ENCODE data around the gene UQCRFS1. TPM values are rescaled to one million over a fixed set of nuclear protein-coding genes. Genes with fewer than 3 reads are reported as not detected.
"Not testable (repeated sequence)": the region's sequence is repeated elsewhere in the genome, so short reads cannot be mapped to it uniquely, and the experiment has no call there.

Gene UQCRFS1
- total and polyA plus RNA-seq, 2 donors (not counting 1 experiment from before 2014, with no cell fraction given) = 15.2 to 23.4 TPM

DNA sequence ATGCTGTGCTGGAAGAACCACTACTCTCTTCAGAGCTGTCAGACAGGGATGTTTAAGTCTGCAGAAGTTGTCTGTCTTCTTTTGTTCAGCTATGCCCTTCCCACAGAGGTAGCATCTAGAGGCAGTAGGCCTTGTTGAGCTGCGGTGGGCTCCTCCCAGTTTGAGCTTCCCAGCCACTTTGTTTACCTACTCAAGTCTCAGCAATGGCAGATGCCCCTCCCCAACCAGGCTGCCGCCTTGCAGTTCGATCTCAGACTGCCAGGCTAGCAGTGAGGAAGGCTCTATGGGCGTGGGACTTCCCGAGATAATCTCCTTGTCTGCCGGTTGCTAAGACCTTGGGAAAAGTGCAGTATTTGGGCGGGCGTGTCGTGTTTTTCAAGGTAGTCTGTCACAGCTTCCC lies 42.1 kb upstream of the UQCRFS1 start:
- Mint-ChIP-seq H3K4me3 (no peak overlapping the region), H3K4me1 (peaks cover 3% of the 10 kb centered on the region), H3K9me3 (ENCODE audit: insufficient read depth) (peaks cover 2% of the 10 kb centered on the region), H3K27me3 (peaks cover 21% of the 10 kb centered on the region), H3K27ac (no peak overlapping the region)
- TF ChIP-seq, protein P1, sequence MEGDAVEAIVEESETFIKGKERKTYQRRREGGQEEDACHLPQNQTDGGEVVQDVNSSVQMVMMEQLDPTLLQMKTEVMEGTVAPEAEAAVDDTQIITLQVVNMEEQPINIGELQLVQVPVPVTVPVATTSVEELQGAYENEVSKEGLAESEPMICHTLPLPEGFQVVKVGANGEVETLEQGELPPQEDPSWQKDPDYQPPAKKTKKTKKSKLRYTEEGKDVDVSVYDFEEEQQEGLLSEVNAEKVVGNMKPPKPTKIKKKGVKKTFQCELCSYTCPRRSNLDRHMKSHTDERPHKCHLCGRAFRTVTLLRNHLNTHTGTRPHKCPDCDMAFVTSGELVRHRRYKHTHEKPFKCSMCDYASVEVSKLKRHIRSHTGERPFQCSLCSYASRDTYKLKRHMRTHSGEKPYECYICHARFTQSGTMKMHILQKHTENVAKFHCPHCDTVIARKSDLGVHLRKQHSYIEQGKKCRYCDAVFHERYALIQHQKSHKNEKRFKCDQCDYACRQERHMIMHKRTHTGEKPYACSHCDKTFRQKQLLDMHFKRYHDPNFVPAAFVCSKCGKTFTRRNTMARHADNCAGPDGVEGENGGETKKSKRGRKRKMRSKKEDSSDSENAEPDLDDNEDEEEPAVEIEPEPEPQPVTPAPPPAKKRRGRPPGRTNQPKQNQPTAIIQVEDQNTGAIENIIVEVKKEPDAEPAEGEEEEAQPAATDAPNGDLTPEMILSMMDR (IDR thresholded peaks at IDR 0.05) = no peak
- no peak for TF ChIP-seq EZH2 (IDR thresholded peaks at IDR 0.05; ENCODE audit: borderline replicate concordance, insufficient read depth, low read depth, low read length, poor library complexity, severe bottlenecking)
- no peaks in the 10 kb centered on the region for H4K20me1 ChIP-seq (ENCODE audit: control insufficient read depth, insufficient read depth, low read length, poor library complexity, severe bottlenecking)
- no peaks in the 10 kb centered on the region for H3K79me2 ChIP-seq (ENCODE audit: control insufficient read depth, insufficient read depth, low read length)
- H3K27ac ChIP-seq (ENCODE audit: low read length in 2 of 2) = no peak overlapping the region
- no peak for DNase-seq
- H3K4me3 ChIP-seq (ENCODE audit: control extremely low read depth in 1 of 5, extremely low read depth in 1 of 5, insufficient read depth in 1 of 5, low read depth in 2 of 5, low read length in 4 of 5) = no peak overlapping the region
- 92% methylated on average over 9 of the region's 9 CpGs for WGBS (ENCODE audit: insufficient coverage)
- ChIA-PET POLR2A (no interaction called here), CTCF (interaction anchor here (1.8 kb wide), 1 partner anchor 10 kb away, joined by 3 read pairs; no protein-coding TSS in a partner anchor)
- H3K36me3 ChIP-seq (replicated peaks in 1 of 2; ENCODE audit: control extremely low read depth in 1 of 2, control insufficient read depth in 1 of 2, extremely low read depth in 1 of 2, insufficient read depth in 2 of 2, low read length in 1 of 2) = no peaks in the 10 kb centered on the region
- H3K4me1 ChIP-seq (ENCODE audit: control insufficient read depth in 2 of 2, insufficient read depth in 2 of 2, low read length in 2 of 2) = no peaks in the 10 kb centered on the region
- H3K9me3 ChIP-seq (ENCODE audit: control extremely low read depth in 1 of 3, control insufficient read depth in 2 of 3, insufficient read depth in 1 of 3, low read length in 2 of 3) = no peaks in the 10 kb centered on the region
- ATAC-seq (ENCODE audit: low read depth) = no peak
- H2AFZ ChIP-seq (ENCODE audit: insufficient read depth, low read depth, low read length, poor library complexity, severe bottlenecking) = no peak overlapping the region
- intact Hi-C loops (cut with micrococcal nuclease) = no loop called here
- H3K9ac ChIP-seq (ENCODE audit: low read length) = no peak overlapping the region
- no peaks in the 10 kb centered on the region for H3K27me3 ChIP-seq (replicated peaks in 1 of 4; ENCODE audit: control extremely low read depth in 1 of 4, control insufficient read depth in 3 of 4, insufficient read depth in 4 of 4, low read length in 3 of 4)
- no peak overlapping the region for H3K4me2 ChIP-seq (replicated peaks; ENCODE audit: low read depth, low read length, poor library complexity, severe bottlenecking)

DNA sequence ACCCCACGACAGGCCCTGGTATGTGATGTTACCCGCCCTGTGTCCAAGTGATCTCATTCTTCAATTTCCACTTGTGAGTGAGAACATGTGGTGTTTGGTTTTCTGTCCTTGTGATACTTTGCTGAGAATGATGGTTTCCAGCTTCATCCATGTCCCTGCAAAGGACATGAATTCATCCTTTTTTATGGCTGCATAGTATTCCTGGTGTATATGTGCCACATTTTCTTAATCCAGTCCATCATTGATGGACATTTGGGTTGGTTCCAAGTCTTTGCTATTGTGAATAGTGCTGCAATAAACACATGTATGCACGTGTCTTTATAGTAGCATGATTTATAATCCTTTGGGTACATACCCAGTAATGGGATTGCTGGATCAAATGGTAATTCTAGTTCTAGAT lies 36.8 kb upstream of the UQCRFS1 start:
- H3K4me3 Mint-ChIP-seq; H3K9me3 ChIP-seq (ENCODE audit: control extremely low read depth in 1 of 3, control insufficient read depth in 2 of 3, insufficient read depth in 1 of 3, low read length in 2 of 3); POLR2A ChIA-PET; H3K36me3 ChIP-seq (replicated peaks in 1 of 2; ENCODE audit: control extremely low read depth in 1 of 2, control insufficient read depth in 1 of 2, extremely low read depth in 1 of 2, insufficient read depth in 2 of 2, low read length in 1 of 2); ATAC-seq (ENCODE audit: low read depth); H3K4me1 ChIP-seq (ENCODE audit: control insufficient read depth in 2 of 2, insufficient read depth in 2 of 2, low read length in 2 of 2); H3K4me3 ChIP-seq (ENCODE audit: control extremely low read depth in 1 of 5, extremely low read depth in 1 of 5, insufficient read depth in 1 of 5, low read depth in 2 of 5, low read length in 4 of 5); DNase-seq; H3K9ac ChIP-seq (ENCODE audit: low read length); CTCF ChIA-PET; intact Hi-C loops (cut with micrococcal nuclease); H3K27me3 ChIP-seq (replicated peaks in 1 of 4; ENCODE audit: control extremely low read depth in 1 of 4, control insufficient read depth in 3 of 4, insufficient read depth in 4 of 4, low read length in 3 of 4); H3K27ac ChIP-seq (ENCODE audit: low read length in 2 of 2); H3K4me1 Mint-ChIP-seq; H3K27ac Mint-ChIP-seq; H2AFZ ChIP-seq (ENCODE audit: insufficient read depth, low read depth, low read length, poor library complexity, severe bottlenecking); H3K9me3 Mint-ChIP-seq (ENCODE audit: insufficient read depth); H3K79me2 ChIP-seq (ENCODE audit: control insufficient read depth, insufficient read depth, low read length); H3K4me2 ChIP-seq (replicated peaks; ENCODE audit: low read depth, low read length, poor library complexity, severe bottlenecking); H4K20me1 ChIP-seq (ENCODE audit: control insufficient read depth, insufficient read depth, low read length, poor library complexity, severe bottlenecking): not testable (repeated sequence)
- WGBS (ENCODE audit: insufficient coverage) = no CpG with 5 or more reads among the region's 3 CpGs
- H3K27me3 Mint-ChIP-seq = peaks cover 22% of the 10 kb centered on the region

Measured in B cell (primary cell).